GM12892 (cell line): ENCODE results near the gene THAP2.

Experiments used
- DNase-seq: peaks from one replicate; pipeline ENCODE4 v3.0.0; 2011; ENCODE audit not compliant: insufficient read length
- FAIRE-seq: peaks from 2 replicates; lab custom pipeline; 2011; peaks lifted over from hg19 to GRCh38; lab: Jason Lieb, UNC
- POLR2A ChIP-seq: IDR thresholded peaks from 2 replicates; pipeline ENCODE4 v1.6.1; 2011; ENCODE audit warnings: low read depth, low read length, control low read depth
- POLR2AphosphoS5 ChIP-seq: IDR thresholded peaks from 2 replicates; pipeline ENCODE4 v1.6.1; 2011; ENCODE audit warnings: low read depth, low read length, control low read depth
- TAF1 ChIP-seq: IDR thresholded peaks from 2 replicates; pipeline ENCODE4 v1.6.1; 2011; ENCODE audit warnings: low read depth, mild to moderate bottlenecking, control low read depth, low read length, borderline replicate concordance

Gene THAP2

GRCh38 chr12:71645268-71645667 is 18.8 kb upstream of the THAP2 start:
- FAIRE-seq (no peak), DNase-seq (no peak)
- TF ChIP-seq POLR2AphosphoS5 = no peak
- no peak for TF ChIP-seq TAF1
- no peak for TF ChIP-seq POLR2A

- no peak for TF ChIP-seq TAF1
- DNase-seq (no peak), FAIRE-seq (no peak)
These were observed 17.6 kb upstream of the THAP2 start for GRCh38 chr12:71646512-71646911.

- no peak for FAIRE-seq
- DNase-seq = no peak
- TF ChIP-seq POLR2A = no peak
- no peak for TF ChIP-seq TAF1
- no peak for TF ChIP-seq POLR2AphosphoS5
These were observed 15.6 kb upstream of the THAP2 start for GRCh38 chr12:71648537-71648936.

- FAIRE-seq (no peak), DNase-seq (no peak)
- TF ChIP-seq POLR2AphosphoS5 (no peak), TAF1 (no peak), POLR2A (no peak)
These were observed 14.7 kb upstream of the THAP2 start for GRCh38 chr12:71649401-71649800.

- no peak for DNase-seq
- TF ChIP-seq POLR2AphosphoS5 = no peak
- no peak for TF ChIP-seq TAF1
- TF ChIP-seq POLR2A = no peak
- FAIRE-seq = no peak
These were observed 11.4 kb upstream of the THAP2 start for GRCh38 chr12:71652656-71653055.

- FAIRE-seq (no peak), DNase-seq (no peak)
- no peak for TF ChIP-seq TAF1
- TF ChIP-seq POLR2AphosphoS5 = no peak
- no peak for TF ChIP-seq POLR2A
These were observed 11.0 kb upstream of the THAP2 start for GRCh38 chr12:71653137-71653536.

- no peak for TF ChIP-seq POLR2A
- no peak for TF ChIP-seq TAF1
- no peak for TF ChIP-seq POLR2AphosphoS5
- no peak for DNase-seq
- no peak for FAIRE-seq
These were observed 9.9 kb upstream of the THAP2 start for GRCh38 chr12:71654200-71654599.

- DNase-seq (no peak), FAIRE-seq (no peak)
- no peak for TF ChIP-seq TAF1
These were observed 8.6 kb upstream of the THAP2 start for GRCh38 chr12:71655495-71655894.

GRCh38 chr12:71655907-71656306 is 8.2 kb upstream of the THAP2 start:
- no peak for FAIRE-seq
- no peak for TF ChIP-seq POLR2AphosphoS5
- no peak for TF ChIP-seq POLR2A
- no peak for DNase-seq

GRCh38 chr12:71656740-71657139 is 7.4 kb upstream of the THAP2 start:
- FAIRE-seq (no peak), DNase-seq (no peak)
- no peak for TF ChIP-seq POLR2AphosphoS5
- no peak for TF ChIP-seq TAF1

GRCh38 chr12:71661977-71662530 is 2.0 kb upstream of the THAP2 start:
- DNase-seq (no peak), FAIRE-seq (no peak)
- TF ChIP-seq TAF1 (no peak), POLR2AphosphoS5 (no peak), POLR2A (no peak)

GRCh38 chr12:71662849-71663560 is 1.1 kb upstream of the THAP2 start:
- TF ChIP-seq TAF1 = no peak
- peak; percentile 68 for TF ChIP-seq POLR2AphosphoS5
- no peak; the same call in none of the 2 replicates for TF ChIP-seq POLR2A
- peak; percentile 21 for DNase-seq
- FAIRE-seq = peak; percentile 67
